ENCODE results near the gene TAF15.

The TAF15 gene

DNA sequence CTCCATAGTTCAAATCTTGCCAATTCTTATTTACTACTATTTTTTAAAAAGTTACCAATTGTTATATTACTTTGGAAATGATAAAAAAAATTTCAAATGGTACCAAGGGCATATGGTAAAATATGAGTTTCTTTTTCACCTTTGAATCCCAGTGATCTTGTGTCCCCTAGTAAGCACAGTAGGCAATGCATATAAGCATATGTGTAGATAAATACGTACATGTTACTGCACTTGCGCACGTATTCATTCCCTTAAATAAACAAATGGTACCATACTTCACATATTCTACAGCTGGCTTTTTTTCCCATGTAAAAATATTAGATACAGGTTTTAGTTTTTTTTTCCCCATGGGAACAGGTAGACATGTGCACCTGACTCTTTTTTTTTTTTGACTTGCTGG is 31.8 kb downstream of the TAF15 start:
- peaks cover 94% of the 10 kb centered on the region for H3K36me3 ChIP-seq
- DNase-seq, result no peak
- no peaks in the 10 kb centered on the region for H3K9me3 ChIP-seq (ENCODE audit: severe bottlenecking)
- TF ChIP-seq, protein P1, sequence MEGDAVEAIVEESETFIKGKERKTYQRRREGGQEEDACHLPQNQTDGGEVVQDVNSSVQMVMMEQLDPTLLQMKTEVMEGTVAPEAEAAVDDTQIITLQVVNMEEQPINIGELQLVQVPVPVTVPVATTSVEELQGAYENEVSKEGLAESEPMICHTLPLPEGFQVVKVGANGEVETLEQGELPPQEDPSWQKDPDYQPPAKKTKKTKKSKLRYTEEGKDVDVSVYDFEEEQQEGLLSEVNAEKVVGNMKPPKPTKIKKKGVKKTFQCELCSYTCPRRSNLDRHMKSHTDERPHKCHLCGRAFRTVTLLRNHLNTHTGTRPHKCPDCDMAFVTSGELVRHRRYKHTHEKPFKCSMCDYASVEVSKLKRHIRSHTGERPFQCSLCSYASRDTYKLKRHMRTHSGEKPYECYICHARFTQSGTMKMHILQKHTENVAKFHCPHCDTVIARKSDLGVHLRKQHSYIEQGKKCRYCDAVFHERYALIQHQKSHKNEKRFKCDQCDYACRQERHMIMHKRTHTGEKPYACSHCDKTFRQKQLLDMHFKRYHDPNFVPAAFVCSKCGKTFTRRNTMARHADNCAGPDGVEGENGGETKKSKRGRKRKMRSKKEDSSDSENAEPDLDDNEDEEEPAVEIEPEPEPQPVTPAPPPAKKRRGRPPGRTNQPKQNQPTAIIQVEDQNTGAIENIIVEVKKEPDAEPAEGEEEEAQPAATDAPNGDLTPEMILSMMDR (IDR thresholded peaks at IDR 0.05; ENCODE audit: low read depth, low read length), result no peak
- H3K27ac ChIP-seq, result no peak overlapping the region
- no peaks in the 10 kb centered on the region for H3K27me3 ChIP-seq (ENCODE audit: insufficient read depth, low read depth, severe bottlenecking)
- H3K4me3 ChIP-seq (ENCODE audit: low read depth, low read length), result no peak overlapping the region

GRCh38 chr17:35841505-35841904 is 32.2 kb downstream of the TAF15 start:
- H3K36me3 ChIP-seq, result peaks cover 94% of the 10 kb centered on the region
- H3K27ac ChIP-seq, result no peak overlapping the region

DNA sequence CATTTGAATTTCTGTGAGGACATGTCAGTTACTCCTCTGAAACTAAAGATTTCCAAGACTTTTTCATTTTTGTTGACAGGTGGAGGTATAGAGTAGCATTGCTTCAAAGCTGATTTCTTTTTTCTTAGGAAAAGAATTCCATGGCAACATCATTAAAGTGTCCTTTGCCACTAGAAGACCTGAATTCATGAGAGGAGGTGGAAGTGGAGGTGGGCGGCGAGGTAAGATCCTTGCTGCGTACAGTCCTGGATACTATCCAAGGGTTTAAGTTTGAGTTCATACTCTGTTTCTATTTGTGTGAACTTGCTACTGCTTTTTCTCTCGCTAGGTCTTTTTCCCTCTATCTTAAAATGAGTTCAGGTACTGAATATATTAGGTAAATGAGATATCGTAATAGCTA is 33.0 kb downstream of the TAF15 start:
- TF ChIP-seq, protein P1 (IDR thresholded peaks at IDR 0.05; ENCODE audit: low read depth, low read length), result no peak
- Histone ChIP-seq H3K9me3 (ENCODE audit: severe bottlenecking) (no peaks in the 10 kb centered on the region), H3K36me3 (peaks cover 88% of the 10 kb centered on the region), H3K27me3 (ENCODE audit: insufficient read depth, low read depth, severe bottlenecking) (no peaks in the 10 kb centered on the region), H3K4me3 (ENCODE audit: low read depth, low read length) (no peak overlapping the region), H3K27ac (no peak overlapping the region)
- no peak for DNase-seq

More at GRCh38 chr17:35841505-35841904, 32.2 kb downstream of the TAF15 start:
- TF ChIP-seq, protein P1 (IDR thresholded peaks at IDR 0.05; ENCODE audit: low read depth, low read length), result no peak
- no peak for DNase-seq
- Histone ChIP-seq H3K27me3 (ENCODE audit: insufficient read depth, low read depth, severe bottlenecking) (no peaks in the 10 kb centered on the region), H3K4me3 (ENCODE audit: low read depth, low read length) (no peak overlapping the region), H3K9me3 (ENCODE audit: severe bottlenecking) (no peaks in the 10 kb centered on the region)

DNA sequence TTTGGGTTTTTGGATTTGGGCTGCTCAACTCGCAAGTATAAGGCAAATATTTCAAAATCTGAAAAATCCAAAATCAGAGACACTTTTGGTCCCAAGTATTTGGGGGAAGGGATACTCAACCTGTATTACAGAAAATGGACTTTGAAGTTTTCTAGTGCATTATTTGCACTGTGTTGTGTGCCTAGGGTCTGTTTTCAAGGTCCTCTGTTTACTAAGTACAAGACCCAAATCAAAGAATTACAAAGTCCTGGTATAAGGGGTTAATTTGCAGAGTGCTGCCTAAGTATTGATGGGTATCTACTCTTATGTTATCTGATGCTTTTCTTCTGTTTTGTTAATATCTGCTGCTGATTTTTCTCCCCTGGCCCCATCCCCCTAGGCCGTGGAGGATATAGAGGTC is 34.4 kb downstream of the TAF15 start:
- H3K27me3 ChIP-seq (ENCODE audit: insufficient read depth, low read depth, severe bottlenecking), result no peaks in the 10 kb centered on the region
- H3K9me3 ChIP-seq (ENCODE audit: severe bottlenecking), result no peaks in the 10 kb centered on the region
- H3K36me3 ChIP-seq, result peaks cover 82% of the 10 kb centered on the region
- no peak overlapping the region for H3K4me3 ChIP-seq (ENCODE audit: low read depth, low read length)
- no peak overlapping the region for H3K27ac ChIP-seq
- TF ChIP-seq, protein P1 (IDR thresholded peaks at IDR 0.05; ENCODE audit: low read depth, low read length), result no peak
- no peak for DNase-seq

DNA sequence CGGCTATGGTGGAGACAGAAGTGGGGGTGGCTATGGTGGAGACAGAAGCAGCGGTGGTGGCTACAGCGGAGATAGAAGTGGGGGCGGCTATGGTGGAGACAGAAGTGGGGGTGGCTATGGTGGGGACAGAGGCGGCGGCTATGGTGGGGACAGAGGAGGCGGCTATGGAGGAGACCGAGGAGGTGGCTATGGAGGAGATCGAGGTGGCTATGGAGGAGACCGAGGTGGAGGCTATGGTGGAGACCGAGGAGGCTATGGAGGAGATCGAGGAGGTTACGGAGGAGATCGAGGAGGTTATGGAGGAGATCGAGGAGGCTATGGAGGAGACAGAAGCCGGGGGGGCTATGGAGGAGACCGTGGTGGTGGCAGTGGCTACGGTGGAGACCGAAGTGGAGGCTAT is 35.3 kb downstream of the TAF15 start:
- Histone ChIP-seq H3K4me3 (ENCODE audit: low read depth, low read length) (no peak overlapping the region), H3K9me3 (ENCODE audit: severe bottlenecking) (no peaks in the 10 kb centered on the region), H3K27ac (no peak overlapping the region), H3K36me3 (peaks cover 83% of the 10 kb centered on the region), H3K27me3 (ENCODE audit: insufficient read depth, low read depth, severe bottlenecking) (no peaks in the 10 kb centered on the region)
- no peak for DNase-seq
- TF ChIP-seq, protein P1 (IDR thresholded peaks at IDR 0.05; ENCODE audit: low read depth, low read length), result no peak

DNA sequence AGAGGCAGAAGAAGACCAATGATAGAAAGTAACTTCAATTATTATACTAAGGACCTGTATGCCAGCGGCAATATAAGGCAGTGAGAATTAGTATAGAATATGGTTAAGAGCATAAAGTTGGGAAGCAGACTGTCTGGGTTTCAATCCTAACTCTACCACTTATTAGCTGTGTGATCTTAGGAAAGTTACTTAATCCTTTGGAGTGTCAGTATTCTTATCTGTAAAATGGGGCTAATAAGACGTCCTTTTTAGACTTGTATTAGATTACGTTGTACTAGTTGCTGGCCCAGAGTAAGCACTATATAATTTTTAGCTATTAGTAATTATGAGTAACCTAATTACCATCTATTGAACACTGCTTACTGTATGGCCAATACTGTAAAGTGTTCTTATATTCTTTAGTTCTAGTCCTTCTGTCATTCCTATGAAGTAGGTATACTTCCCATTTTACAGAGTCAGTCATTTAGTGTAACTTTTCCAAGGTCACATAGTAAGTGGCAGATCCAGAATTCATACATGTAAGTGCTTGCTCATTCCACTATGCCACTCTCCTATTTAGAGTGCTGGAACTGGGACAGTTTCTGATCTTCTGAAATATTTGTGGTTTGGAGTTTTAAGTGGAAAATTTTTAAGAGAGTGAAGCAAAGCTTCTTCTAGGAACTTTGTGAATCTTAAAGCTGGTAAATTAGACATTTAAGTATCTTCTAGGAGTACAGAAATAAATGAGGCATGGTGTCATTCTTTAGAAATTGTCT is 36.9 kb downstream of the TAF15 start:
- Histone ChIP-seq H3K9me3 (ENCODE audit: severe bottlenecking) (no peaks in the 10 kb centered on the region), H3K4me3 (ENCODE audit: low read depth, low read length) (no peak overlapping the region), H3K27ac (no peak overlapping the region), H3K27me3 (ENCODE audit: insufficient read depth, low read depth, severe bottlenecking) (no peaks in the 10 kb centered on the region), H3K36me3 (peaks cover 78% of the 10 kb centered on the region)
- TF ChIP-seq, protein P1 (IDR thresholded peaks at IDR 0.05; ENCODE audit: low read depth, low read length), result no peak
- no peak for DNase-seq

Measured in WERI-Rb-1 (cell line).